Measurements from ENCODE around the gene VPS39.

The VPS39 gene

GRCh38 chr15:42194513-42194912, 13.6 kb downstream of the VPS39 start:
- DNase-seq: no peak

DNA sequence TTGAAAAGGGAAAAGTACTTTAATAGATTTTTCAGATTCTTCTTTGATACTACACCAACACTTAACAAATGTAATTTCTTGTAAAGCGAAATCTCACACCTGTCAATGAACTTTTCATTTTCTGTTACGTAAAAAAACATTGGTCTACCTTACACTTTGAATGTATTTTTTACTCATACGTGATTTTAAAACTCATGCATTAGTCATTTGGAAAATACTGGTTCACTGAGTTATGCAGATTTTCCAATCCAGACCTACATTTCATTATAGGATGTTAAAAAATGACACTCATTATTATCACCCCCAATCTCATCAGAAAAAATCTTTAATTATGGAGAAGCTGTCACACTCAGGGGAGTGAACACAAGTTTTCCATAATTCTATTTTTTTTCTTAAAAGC, 14.7 kb downstream of the VPS39 start:
- DNase-seq: no peak

GRCh38 chr15:42191610-42192346, 16.3 kb downstream of the VPS39 start:
- DNase-seq: no peak

- DNase-seq: no peak
Observed at GRCh38 chr15:42190370-42190769, 17.7 kb downstream of the VPS39 start.

GRCh38 chr15:42185801-42186200, 22.3 kb downstream of the VPS39 start:
- DNase-seq: no peak

- no peak for DNase-seq
Observed at GRCh38 chr15:42184736-42185135, 23.4 kb downstream of the VPS39 start.

- no peak for DNase-seq
Observed at GRCh38 chr15:42184296-42184695, 23.8 kb downstream of the VPS39 start.

- no peak for DNase-seq
Observed at GRCh38 chr15:42182961-42183360, 25.1 kb downstream of the VPS39 start.

GRCh38 chr15:42182328-42182886, 25.7 kb downstream of the VPS39 start:
- no peak for DNase-seq

- DNase-seq: no peak
Observed at GRCh38 chr15:42178056-42178455, 30.0 kb downstream of the VPS39 start.

DNA sequence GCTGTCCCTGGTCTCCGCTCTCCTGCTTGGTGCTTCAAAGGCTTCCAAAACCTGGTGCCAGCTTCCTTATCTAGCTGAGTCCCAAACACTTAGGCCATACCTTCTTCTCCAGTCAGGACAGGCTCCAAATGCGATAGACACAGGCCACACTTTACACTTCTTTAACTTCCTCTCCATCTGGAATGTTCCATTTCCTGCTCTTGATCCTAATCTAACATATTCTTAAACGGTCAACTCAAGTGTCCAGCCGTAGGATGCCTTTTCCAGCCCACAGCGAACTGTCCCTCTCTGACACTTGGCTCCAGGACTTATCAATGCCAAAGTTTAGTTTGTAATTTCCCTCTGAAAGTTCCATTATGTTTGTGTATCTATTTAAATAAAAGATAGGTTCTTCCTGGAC, 32.4 kb downstream of the VPS39 start:
- DNase-seq: no peak

DNA sequence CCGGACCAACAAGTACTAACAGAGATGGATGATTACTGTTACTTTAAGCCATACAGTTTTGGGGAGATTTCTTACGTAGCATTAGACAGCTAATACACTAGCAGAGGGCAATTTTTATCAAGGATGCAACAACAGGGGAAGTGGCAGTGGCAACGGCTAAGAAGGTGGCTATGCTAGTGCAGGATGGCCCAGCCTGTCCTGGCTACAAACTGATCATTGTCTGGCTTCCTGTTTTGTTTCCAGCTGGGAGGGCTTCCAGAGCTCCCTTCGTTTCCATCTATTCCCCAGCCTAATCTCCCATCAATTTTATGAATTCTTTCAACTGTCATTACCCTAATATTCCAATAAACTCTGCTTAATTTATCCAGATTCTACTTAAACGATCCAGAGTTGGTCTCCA, 35.6 kb downstream of the VPS39 start:
- no peak for DNase-seq

GRCh38 chr15:42171795-42172194, 36.3 kb downstream of the VPS39 start:
- DNase-seq: no peak

- no peak for DNase-seq
Observed at GRCh38 chr15:42171122-42171521, 37.0 kb downstream of the VPS39 start.

DNA sequence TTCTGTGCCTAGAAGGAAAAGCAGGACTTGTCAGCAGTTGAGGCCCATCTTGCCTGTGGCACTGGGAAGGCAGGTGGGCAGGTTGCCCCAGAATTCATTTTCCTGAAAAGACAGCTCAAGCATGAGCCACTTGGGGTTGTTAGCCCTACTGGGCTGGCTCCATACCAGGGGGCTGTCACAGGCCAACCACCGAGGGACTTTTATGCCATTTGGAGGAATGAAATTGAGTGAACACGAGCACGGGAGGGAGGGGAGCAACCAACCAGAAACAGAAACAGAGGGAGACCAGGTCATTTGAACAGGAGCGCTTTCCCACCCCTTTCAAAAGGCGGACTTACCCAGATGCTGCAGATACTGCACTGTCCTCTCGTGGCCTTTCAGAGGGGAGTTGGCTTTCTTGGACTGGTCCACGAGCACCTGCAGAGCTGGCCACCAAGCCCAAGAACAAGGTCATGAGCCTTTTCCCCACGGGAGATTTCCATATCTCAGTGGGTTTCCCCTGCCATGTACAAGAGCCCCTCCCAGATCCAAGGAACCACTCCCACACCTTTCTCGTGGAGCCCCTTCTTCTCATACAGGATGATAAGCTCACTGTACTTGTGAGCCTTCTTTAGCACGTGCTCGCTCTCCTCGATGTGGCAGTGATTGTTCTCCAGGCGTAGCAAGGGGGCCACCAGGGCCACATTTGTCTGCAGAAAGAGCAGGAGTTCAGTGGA, 41.7 kb downstream of the VPS39 start:
- no peak for DNase-seq

GRCh38 chr15:42165106-42165505, 43.0 kb downstream of the VPS39 start:
- no peak for DNase-seq

- DNase-seq: no peak
Observed at GRCh38 chr15:42163947-42164550, 44.1 kb downstream of the VPS39 start.

GRCh38 chr15:42163291-42163690, 44.8 kb downstream of the VPS39 start:
- DNase-seq: no peak

DNA sequence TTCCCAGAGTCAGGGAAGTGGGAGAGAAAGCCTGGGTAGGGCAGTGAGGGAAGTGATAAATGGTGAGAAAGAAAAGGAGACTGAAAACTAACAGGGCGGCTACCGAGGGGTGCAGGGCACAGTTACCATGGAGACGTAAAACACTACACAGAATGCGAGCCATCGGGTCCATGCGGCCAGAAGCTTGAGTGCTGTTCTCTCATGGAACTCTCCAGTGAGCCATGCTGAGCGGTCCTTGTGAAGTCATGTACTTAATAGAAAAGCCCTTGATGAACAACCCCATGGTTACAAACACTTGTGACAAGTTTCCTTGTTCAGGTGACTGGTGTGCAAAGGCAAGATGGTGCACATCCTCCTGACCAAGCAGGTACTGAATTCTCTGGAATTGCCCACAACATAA, 48.0 kb downstream of the VPS39 start:
- no peak for DNase-seq

- DNase-seq: no peak
Observed at GRCh38 chr15:42159381-42160015, 48.6 kb downstream of the VPS39 start.

GRCh38 chr15:42158941-42159340, 49.2 kb downstream of the VPS39 start:
- DNase-seq: no peak

- DNase-seq: no peak
Observed at GRCh38 chr15:42157981-42158765, 49.9 kb downstream of the VPS39 start.

- DNase-seq: no peak
Observed at GRCh38 chr15:42157381-42157780, 50.7 kb downstream of the VPS39 start.

Measured in GOT3 (cell line).